MM.1S (cell line): ENCODE results near the gene CABCOCO1.

ENCODE experiments used
- DNase-seq: peaks from one replicate; pipeline ENCODE4 v3.0.0-alpha.2; 2015
- H2AFZ ChIP-seq: fragments of 300-600 bp; sonication (generic); 2 replicates; pipeline ENCODE4 v1.6.0; 2016; ENCODE audit warnings: antibody characterized with exemption, low read length
- H3F3A ChIP-seq: fragments of 300-600 bp; sonication (generic); 2 replicates; pipeline ENCODE4 v1.6.1; 2016; ENCODE audit warnings: mild to moderate bottlenecking, antibody characterized with exemption, low read length, moderate library complexity, mixed read lengths; ENCODE audit not compliant: insufficient read depth
- H3K27ac ChIP-seq: fragments of 300-600 bp; sonication (generic); 2 replicates; pipeline ENCODE4 v1.5.1; 2016; ENCODE audit warnings: mild to moderate bottlenecking, low read length
- H3K27me3 ChIP-seq: fragments of 300-600 bp; sonication (generic); replicated peaks from 2 replicates; pipeline ENCODE4 v1.6.0; 2016; ENCODE audit warnings: low read length; ENCODE audit not compliant: insufficient read depth
- H3K36me3 ChIP-seq: fragments of 300-600 bp; sonication (generic); replicated peaks from 2 replicates; pipeline ENCODE4 v1.6.1; 2016; ENCODE audit warnings: mild to moderate bottlenecking, low read length, mixed read lengths; ENCODE audit not compliant: insufficient read depth
- H3K4me1 ChIP-seq: fragments of 300-600 bp; sonication (generic); 2 replicates; pipeline ENCODE4 v1.6.1; 2016; ENCODE audit warnings: low read length, mixed read lengths
- H3K4me2 ChIP-seq: fragments of 300-600 bp; sonication (generic); 2 replicates; pipeline ENCODE4 v1.6.0; 2016; ENCODE audit warnings: low read depth, low read length
- H3K4me3 ChIP-seq: fragments of 300-600 bp; sonication (generic); 2 replicates; pipeline ENCODE4 v1.5.1; 2016; ENCODE audit warnings: low read length, mixed read lengths
- H3K79me2 ChIP-seq: fragments of 300-600 bp; sonication (generic); 2 replicates; pipeline ENCODE4 v1.6.1; 2016; ENCODE audit warnings: mixed run types, low read length, mixed read lengths
- H3K9ac ChIP-seq: fragments of 300-600 bp; sonication (generic); 2 replicates; pipeline ENCODE4 v1.6.1; 2016; ENCODE audit warnings: low read length, mixed read lengths
- H3K9me2 ChIP-seq: fragments of 300-600 bp; sonication (generic); replicated peaks from 2 replicates; pipeline ENCODE4 v1.6.1; 2016; ENCODE audit warnings: mild to moderate bottlenecking, low read length, mixed read lengths; ENCODE audit not compliant: insufficient read depth
- H3K9me3 ChIP-seq: fragments of 300-600 bp; sonication (generic); replicated peaks from 2 replicates; pipeline ENCODE4 v1.6.1; 2016; ENCODE audit warnings: mild to moderate bottlenecking, low read length, mixed read lengths; ENCODE audit not compliant: insufficient read depth
- H4K20me1 ChIP-seq: fragments of 300-600 bp; sonication (generic); 2 replicates; pipeline ENCODE4 v1.6.1; 2016; ENCODE audit warnings: mild to moderate bottlenecking, low read length, moderate library complexity, mixed read lengths; ENCODE audit not compliant: insufficient read depth
- EZH2 ChIP-seq: fragments of 300-600 bp; sonication (generic); optimal IDR thresholded peaks from 2 replicates; pipeline ENCODE3; 2017; ENCODE audit warnings: low read depth, mild to moderate bottlenecking, antibody characterized with exemption, low read length, mixed read lengths
- EZH2phosphoT487 ChIP-seq: fragments of 300-600 bp; sonication (generic); IDR thresholded peaks from 2 replicates; pipeline ENCODE4 v1.6.1; 2018; ENCODE audit warnings: antibody characterized with exemption, low read length
- TF ChIP-seq, protein P1 (sequence below): fragments of 300-600 bp; sonication (generic); IDR thresholded peaks from 2 replicates; pipeline ENCODE4 v1.5.1; 2016; ENCODE audit warnings: antibody characterized with exemption, low read length, mixed read lengths

Gene CABCOCO1

GRCh38 chr10:61730671-61731070 is 67.9 kb downstream of the CABCOCO1 start:
- H3K36me3 ChIP-seq = no peaks in the 10 kb centered on the region
- H3K4me3 ChIP-seq = no peak overlapping the region
- no peaks in the 10 kb centered on the region for H4K20me1 ChIP-seq
- no peaks in the 10 kb centered on the region for H3K4me1 ChIP-seq
- no peaks in the 10 kb centered on the region for H3K9me3 ChIP-seq
- H3F3A ChIP-seq = no peaks in the 10 kb centered on the region
- no peaks in the 10 kb centered on the region for H3K27me3 ChIP-seq
- TF ChIP-seq EZH2phosphoT487 (no peak), EZH2 (no peak)
- TF ChIP-seq, protein P1, sequence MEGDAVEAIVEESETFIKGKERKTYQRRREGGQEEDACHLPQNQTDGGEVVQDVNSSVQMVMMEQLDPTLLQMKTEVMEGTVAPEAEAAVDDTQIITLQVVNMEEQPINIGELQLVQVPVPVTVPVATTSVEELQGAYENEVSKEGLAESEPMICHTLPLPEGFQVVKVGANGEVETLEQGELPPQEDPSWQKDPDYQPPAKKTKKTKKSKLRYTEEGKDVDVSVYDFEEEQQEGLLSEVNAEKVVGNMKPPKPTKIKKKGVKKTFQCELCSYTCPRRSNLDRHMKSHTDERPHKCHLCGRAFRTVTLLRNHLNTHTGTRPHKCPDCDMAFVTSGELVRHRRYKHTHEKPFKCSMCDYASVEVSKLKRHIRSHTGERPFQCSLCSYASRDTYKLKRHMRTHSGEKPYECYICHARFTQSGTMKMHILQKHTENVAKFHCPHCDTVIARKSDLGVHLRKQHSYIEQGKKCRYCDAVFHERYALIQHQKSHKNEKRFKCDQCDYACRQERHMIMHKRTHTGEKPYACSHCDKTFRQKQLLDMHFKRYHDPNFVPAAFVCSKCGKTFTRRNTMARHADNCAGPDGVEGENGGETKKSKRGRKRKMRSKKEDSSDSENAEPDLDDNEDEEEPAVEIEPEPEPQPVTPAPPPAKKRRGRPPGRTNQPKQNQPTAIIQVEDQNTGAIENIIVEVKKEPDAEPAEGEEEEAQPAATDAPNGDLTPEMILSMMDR = no peak
- no peak overlapping the region for H2AFZ ChIP-seq
- no peak overlapping the region for H3K27ac ChIP-seq
- H3K79me2 ChIP-seq = no peaks in the 10 kb centered on the region
- no peaks in the 10 kb centered on the region for H3K9me2 ChIP-seq
- no peak for DNase-seq
- no peak overlapping the region for H3K4me2 ChIP-seq
- no peak overlapping the region for H3K9ac ChIP-seq

- H3K4me3 ChIP-seq = no peak overlapping the region
- H3K27ac ChIP-seq = no peak overlapping the region
- DNase-seq = no peak
Observed at GRCh38 chr10:61731638-61732037, 68.9 kb downstream of the CABCOCO1 start.

DNA sequence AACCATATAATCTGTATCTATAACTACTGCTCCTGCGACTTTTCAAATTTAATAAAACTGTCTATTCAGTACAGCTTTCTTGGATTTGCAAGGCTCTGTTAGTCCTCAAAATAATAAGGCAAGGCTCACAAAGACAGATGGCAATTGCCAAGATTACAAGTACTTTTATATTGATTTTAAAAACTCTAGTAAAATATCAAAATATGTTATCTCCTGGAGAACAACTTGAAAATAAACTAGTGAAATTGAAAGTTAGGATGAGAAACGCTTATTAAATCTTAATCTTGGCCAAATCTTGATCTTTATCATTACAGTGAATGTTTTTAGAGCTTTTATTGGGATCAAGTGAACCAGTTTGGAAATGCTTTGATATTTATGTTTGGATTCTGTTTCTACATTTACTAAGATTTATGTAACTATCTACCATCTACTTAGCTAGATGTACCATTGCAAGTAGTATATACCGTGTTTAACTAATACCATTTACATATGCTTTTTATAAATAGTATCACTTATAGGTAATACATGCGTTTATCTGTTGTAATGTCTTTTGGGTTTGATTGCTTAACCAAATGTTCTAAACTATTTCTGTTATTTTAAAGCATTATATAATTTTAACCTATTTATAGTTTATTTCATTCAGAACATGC is 70.0 kb downstream of the CABCOCO1 start:
- Histone ChIP-seq H3K9ac (no peak overlapping the region), H3K9me2 (no peaks in the 10 kb centered on the region), H3K27ac (no peak overlapping the region)

More at GRCh38 chr10:61731638-61732037, 68.9 kb downstream of the CABCOCO1 start:
- H3K4me2 ChIP-seq = no peak overlapping the region
- H3K27me3 ChIP-seq = no peaks in the 10 kb centered on the region
- no peak overlapping the region for H2AFZ ChIP-seq
- H3K4me1 ChIP-seq = no peaks in the 10 kb centered on the region
- H3K79me2 ChIP-seq = no peaks in the 10 kb centered on the region
- H3K9me2 ChIP-seq = no peaks in the 10 kb centered on the region
- H4K20me1 ChIP-seq = no peaks in the 10 kb centered on the region
- no peaks in the 10 kb centered on the region for H3F3A ChIP-seq
- H3K36me3 ChIP-seq = no peaks in the 10 kb centered on the region
- TF ChIP-seq, protein P1 = no peak
- TF ChIP-seq EZH2phosphoT487 = no peak
- no peaks in the 10 kb centered on the region for H3K9me3 ChIP-seq
- no peak overlapping the region for H3K9ac ChIP-seq

More for the DNA sequence above, 70.0 kb downstream of the CABCOCO1 start:
- Histone ChIP-seq H3K27me3 (no peaks in the 10 kb centered on the region), H4K20me1 (no peaks in the 10 kb centered on the region), H3K9me3 (no peaks in the 10 kb centered on the region), H3K4me1 (no peaks in the 10 kb centered on the region), H3K36me3 (no peaks in the 10 kb centered on the region), H3K4me3 (no peak overlapping the region), H2AFZ (no peak overlapping the region), H3K79me2 (no peaks in the 10 kb centered on the region), H3F3A (no peaks in the 10 kb centered on the region), H3K4me2 (no peak overlapping the region)
- no peak for DNase-seq
- TF ChIP-seq, protein P1 = no peak
- TF ChIP-seq EZH2phosphoT487 (no peak), EZH2 (no peak)
